Superior temporal gyrus (tissue), 1 donor: ENCODE results near the gene KIF26A.
A peak's percentile ranks its signal among the peaks of the same experiment; 100 is the strongest.
"Not testable (repeated sequence)": the region's sequence is repeated elsewhere in the genome, so short reads cannot be mapped to it uniquely, and the experiment has no call there.

Experiments used
- DNase-seq: peaks from one replicate; pipeline ENCODE4 v3.0.0-alpha.2; 2016; ENCODE audit errors: extremely low spot score

The KIF26A gene

DNA sequence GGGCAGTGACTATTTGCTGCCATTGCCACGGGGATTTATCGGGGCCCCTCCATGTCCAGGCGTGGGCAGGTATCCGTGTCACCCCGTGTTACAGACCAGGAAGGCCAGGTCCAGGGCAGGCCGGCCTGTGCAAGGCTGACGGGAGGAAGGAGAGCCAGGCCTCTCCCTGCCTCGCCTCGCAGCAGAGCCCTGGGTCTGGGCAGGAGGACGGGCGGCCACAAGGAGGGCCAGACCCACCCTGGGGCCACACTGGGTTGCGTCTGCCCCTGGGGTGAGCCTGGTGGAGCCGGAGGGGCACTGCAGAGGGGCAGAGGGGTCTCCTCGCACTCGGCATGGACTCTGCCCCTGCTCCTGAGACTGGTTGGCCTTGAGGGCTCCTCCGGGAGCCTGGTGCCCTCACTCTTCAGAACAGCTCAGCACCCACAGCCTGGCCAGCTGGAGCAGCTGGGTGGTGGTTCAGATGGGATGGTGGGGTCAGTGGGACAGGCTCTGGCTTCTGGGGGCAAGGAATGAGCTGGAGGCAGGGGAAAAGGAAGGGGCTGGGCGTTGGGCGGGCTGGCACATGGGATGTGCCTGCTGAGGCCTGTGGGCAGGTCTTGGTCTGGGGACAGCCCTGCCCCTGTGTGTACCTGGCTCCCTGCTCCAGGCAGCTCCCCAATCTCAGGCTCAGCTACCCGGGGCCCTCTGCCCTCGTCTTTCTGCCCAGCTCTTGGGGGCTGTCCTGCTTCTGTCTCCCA lies 53.9 kb downstream of the KIF26A start:
- DNase-seq: no peak

DNA sequence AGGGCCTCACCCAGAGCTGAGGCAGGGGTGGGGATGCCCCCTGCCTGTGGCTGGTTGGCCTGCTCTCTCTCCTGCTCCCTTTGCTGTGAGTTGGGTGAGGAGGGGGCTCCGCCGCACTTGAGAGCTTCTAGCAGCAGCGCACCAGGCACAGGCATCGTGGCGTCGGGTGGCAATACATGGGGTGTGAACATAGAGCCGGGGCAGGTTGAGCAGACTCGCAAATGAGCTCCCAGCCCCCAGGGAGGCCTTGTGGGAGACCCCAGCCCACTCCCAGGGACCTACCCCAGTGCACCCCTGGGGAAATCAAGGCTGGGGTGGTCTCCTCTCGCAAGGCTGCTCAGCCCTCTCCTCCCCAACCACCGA lies 54.5 kb downstream of the KIF26A start:
- no peak for DNase-seq

DNA sequence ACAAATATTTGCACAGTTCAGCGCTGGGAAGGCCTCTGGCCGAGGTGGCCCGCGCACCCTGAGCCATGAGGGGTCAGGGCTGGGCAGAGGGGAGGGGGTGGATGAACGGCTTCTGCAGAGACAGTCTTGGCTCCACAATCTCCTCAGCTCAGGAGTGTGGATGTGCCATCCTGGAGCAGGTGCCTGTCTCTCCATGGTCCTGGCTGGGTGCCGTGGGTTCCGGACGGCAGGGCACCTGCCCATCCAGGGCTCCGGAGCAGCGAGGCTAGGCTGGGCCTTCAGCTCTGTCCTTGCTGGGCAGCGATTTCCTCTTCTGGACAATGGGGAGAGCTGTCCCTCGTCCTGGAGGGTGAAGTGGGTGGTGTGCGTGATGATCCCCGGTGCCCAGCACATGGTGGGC lies 55.6 kb downstream of the KIF26A start:
- no peak for DNase-seq

DNA sequence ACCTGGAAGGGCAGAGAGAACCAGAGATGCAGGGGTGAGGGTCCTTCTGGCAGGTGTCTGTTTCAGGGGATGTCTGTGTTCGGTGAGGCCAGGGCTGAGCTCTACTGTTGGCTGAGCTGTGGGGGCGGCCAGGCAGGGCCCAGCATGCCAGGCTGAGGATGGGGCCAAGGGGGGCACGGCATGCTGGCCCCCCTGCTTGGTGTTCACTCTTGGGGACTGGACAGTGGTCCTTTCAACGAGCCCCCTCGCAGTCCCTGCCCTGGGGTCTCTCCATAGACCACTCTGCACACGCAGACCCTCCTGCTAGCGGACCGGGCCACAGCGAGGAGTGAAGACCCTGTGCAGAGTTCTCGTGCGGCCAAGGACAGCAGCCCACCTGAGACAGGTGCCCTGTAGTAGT lies 56.3 kb downstream of the KIF26A start:
- no peak for DNase-seq

DNA sequence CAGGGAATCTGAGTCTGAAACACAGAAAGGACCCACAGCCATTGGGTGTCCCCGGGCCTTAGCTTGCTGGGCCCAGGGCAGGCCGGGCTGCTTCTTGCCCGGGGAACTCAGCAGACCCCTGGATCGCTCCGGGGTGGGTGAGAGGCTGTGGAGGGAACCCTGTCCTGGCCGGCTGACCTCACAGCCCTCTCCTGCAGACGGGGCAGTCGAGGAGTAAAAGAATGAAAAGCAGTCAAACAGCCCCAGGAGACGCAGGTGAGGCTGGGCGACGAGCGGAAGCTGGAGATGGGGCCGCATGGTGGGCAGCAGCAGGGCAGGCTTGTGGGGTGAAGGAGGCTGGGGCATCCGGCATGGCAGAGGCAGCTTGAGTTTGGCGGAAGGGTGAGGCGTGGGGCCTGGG lies 57.0 kb downstream of the KIF26A start:
- DNase-seq: no peak

DNA sequence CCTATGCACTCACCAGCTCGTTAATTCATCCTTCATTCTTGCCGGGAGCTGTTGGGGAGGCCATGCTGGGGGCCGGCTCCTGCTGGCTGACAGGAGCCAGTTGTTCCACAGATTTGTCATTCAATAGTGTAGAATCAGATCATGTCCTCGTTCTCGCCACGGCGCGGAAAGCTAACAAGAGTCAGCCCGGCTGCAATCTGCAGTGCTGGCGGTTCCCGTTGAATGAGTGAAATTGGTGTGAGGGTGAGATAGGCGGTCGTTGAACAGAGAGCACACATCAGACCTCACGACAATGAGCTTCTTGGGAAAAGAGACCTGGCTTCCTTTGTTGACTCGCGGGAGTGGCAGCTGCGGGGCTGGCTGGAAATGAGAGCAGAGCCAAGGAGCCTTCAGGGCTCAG lies 57.5 kb downstream of the KIF26A start:
- no peak for DNase-seq

DNA sequence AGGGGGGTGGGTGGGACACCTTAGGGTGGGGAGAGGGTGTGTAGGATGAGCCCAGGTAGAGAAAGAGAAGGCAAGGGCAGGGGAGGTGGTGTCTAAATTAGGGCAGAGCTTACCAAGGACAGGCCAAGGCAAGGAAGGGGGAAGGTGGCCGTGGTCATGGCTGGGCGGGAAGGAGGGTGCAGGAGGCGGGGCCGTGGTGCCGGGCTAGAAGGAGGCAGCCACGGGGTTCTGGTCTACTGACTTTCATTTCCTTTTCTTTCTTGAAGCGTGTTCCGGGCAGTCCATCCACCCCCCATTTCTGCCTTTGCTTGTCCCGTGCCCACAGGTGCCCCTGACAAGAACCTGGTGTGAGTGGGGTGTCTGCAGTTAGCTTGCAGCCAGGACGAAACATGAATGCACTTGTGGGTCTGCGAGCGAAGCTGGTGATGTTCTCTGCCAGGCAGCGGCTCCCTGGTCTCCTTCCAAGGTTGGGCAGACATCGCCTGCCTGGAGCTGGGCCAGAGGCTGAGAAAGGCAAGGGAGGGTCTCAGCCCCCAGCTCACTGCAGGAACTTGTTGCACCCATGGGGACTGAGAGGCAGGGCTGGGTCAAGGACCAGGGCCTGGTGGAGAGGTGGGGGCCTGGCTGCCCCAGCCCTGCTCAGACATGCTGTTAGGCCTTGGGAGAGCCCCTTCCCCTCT lies 58.2 kb downstream of the KIF26A start:
- DNase-seq: no peak

DNA sequence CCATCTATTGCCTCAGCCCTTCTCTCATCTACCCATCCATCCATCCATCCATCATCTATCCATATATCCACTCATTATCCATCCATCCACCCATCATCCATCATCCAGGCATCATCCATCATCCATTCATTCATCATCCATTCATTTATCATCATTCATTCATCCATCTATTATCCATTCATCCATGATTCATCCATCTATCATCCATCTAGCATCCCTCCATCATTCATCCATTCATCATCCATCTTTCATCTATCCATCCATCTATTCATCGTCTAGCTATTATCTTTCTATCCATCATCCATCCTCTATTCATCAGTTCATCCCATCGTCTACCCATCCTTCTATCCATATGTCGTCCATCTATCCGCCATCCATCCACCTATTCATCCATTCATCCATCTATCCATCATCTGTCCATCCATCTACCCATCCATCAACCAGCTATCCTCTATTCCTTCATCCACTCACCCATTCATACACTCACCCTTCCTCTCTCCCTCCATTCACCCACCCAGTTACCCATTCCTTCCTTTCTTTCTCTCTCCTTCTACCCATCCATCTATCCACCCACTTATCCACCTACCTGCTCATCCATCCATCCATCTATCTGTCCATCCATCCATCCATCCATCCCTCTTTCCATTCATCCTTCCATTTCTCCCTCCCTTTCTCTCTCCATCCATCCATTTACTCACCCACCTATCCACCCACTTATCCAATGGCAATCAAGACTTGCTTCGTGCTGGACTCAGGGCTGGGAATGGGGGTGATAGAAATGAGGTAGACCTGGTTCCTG lies 59.3 kb downstream of the KIF26A start:
- DNase-seq: no peak

DNA sequence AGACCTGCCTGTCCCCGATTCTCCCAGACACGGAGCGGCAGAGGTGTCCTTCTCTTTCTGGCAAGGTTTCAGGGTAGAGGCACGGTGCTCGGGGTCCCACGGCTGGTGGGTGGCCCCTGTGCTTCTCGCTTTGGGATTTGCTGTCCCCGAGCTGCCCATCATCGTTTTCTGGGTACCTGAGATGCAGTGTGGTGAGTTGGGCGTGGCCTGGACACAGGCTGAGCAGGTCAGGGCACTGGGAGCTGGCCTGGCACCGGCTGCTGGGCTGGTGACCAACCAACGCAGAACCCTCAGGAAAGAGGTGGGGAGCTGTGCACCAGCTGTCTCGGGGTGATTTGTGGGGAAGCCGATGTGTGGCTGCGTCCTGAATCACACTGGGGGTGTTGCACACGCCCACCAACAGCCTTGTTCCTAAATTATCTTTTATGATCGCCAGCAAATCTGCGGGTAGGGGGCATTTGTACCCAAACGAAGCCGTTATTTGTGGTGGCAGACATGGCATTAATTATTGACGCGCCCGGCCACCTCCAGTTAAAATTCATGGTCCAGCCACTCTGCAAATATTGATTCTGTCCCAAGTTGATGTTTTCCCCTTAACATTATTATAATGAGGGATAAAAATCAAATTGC lies 61.0 kb downstream of the KIF26A start:
- no peak for DNase-seq

DNA sequence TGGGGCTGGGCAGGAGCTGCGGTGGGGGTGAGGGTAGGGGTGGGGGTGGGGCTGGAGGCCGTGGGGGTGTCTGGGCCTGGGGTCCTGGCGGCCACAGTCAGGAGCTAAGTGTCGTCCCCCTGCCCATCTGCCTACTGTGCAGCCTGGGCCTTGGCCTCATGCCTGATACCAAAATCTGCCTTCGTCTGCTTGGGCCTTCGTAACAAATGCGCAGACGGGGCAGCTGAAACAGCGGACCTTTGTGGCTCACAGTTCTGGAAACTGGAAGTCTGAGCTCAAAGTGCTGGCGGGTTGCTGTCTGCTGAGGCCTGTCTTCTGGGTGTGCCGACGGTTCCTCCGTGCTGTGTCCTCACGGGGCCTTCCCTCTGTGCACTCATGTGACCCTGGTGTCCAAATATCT lies 61.7 kb downstream of the KIF26A start:
- no peak for DNase-seq

DNA sequence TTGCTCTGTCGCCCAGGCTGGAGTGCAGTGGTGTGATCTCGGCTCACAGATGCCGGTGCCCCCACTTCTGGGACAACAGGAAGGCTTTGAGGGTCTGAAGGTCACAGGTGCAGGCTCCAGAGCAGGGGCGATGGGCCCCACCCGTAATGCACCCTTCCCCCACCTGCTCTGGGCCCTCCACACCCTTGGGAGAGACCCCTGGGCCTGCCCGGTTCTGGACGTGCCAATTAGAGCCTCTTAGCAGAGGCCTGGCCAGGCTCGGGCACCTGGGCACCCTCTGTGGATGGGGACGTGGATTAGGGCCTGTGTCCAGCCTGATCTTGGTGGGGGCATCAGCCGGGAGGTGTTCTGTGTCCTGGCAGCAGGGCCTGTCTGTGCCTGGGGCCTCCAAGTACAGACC lies 62.2 kb downstream of the KIF26A start:
- no peak for DNase-seq

DNA sequence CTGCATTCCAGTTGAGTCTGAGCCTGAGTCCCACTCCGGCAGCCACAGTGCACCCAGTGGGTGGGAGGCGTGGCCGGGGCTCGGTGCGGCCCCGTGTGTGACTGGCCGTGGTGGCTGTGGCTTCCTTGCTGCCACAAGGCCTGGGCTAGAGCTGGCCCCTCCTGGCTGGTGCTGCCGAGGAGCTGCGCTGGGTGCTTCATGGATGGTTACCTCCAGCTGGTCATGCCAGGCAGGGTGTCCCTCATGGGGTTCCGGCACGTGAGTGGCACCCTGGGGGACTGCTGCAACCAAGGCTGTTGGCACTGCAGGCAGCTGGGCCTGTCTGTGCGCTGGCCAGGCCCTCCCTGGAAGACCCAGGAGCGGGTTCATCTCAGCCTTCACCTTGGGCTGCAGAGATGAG lies 62.7 kb downstream of the KIF26A start:
- no peak for DNase-seq

DNA sequence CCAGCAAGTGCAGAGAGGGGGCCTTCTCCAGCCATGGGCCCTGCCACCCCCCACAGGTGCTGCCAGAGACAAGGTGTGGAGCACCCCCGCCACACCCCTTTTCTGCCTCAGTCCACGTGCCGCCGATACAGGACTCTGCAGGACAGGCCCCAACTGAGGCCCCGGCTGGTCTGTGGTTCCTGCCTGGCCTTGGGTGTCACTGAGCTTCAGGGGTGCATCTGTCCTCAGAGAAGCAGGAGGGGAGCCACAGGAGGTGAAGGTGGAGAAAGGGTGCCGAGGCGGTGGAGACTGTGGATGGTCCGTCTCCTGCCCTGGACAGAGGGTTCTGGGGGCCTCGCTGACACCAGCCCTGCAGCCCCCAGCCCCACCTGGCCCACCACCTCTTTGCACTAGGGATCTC lies 63.1 kb downstream of the KIF26A start:
- no peak for DNase-seq

DNA sequence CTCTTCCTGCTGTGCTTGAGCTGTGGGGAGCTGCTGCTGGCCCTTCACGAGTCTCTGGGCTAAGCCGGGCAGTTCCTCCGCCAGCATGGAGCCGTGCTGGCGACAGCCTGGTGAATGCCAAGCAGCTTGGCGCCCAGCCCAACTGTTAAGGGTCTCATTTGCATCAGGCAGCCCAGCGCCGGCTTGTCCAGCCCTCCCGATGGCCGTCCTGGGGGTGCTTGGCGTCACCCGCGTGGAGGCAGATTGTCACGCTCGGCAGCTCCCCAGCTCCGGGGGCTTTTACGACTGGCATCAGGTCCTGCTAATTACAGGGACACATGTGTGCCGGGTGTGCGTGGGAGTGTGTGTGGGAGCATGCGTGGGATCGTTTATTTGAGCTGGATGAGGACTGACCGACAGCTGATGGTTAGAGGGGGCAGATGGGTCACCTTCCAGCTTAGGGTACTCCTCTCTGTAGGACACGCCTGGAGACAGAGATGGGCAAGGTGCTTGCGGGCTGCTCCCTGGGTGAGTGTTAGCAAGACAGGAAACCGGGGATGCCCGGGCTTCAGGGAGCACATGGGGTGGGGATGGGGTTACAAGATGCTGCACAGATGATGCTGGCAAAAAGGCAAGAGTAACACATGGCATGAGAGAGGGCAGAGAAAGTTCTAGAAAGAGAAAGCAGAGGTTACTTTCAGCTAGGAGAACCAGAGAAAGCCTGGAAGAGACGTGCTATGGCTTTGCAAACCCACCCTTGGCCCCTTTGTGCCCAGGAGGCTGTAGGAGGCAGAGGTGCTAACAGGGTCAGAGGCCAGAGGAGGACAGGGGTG lies 64.1 kb downstream of the KIF26A start:
- no peak for DNase-seq

DNA sequence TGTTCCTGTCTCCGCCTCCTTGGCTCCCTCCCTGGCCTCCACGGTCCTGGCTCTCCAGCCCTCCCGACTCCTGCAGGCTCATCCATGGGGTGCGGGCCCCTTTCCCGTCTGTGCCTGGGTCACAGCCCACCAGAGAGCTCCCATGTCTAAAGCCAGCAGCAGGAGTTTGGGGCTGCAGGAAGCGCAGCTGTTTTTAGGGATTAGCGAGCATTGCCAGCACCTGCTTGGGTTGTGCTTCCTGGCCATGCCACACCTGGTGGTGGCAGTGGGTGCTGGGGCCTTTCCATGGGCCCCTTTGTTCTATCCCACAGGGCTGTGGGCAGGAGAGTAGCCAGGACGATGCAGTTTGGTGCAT lies 64.7 kb downstream of the KIF26A start:
- DNase-seq: no peak

DNA sequence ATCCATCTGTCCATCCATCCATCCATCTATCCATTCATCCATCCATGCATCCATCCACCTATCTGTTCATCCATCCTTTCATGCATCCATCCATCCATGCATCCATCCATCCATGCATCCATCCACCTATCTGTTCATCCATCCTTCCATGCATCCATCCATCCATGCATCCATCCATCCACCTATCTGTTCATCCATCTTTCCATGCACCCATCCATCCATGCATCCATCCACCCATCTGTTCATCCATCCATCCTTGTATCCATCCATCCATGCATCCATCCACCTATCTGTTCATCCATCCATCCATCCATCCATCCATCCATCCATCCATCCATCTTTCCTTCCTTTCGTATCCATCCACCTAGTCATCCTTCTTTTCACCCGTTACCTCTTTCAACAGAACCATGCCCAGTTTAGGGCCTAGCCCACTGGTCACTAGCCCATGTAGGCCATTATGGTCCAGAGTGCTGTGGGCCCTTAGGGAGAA lies 66.3 kb downstream of the KIF26A start:
- no peak for DNase-seq

DNA sequence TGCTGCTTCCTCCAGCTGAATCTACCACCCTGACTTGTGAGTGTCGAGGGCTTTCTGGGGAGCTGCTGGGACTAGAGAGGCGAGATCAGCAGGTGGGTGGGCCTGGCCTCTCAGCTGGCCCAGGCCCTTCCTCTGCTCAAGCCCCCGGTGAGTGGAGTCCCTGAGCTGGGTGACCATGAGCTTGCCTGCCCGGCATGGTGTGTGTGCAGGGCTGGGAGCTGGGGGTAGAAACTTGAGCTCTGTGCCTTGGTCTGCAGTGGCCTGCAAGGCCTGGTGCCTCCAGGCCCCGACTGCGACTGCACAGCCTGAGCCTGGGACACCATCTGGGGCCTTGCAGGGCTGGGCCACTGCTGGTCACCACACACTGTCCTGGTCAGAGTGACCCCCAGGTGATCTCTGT lies 67.4 kb downstream of the KIF26A start:
- DNase-seq: no peak

DNA sequence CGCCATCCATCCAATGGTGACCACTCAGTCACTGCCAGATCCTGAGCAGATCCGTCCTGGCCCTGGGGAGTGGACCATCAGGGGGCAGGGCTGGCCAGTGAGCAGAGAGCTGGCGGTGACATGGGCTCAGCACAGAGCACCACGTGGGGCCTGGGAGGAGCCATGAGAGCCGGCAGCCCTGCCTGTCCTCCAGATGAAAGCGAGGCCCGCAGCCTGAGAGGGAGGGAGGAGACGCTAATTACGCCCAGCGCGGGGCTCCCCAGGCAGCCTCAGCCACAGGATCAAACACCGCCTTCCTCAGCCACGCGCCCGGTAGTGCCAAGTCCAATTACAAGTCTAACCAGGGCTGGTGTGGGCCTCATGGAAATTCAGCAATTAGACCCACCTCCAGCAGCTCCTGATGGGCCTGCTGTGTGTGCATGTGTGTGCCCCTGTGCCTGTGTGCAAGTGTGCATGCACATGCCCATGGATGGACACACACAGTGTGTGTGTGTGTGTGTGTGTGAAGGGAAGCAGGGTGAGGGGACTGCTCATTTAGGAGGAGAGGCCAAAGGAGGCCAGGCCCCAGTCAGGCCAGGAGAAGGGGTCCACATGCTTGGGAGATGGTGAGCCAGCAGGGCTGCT lies 68.0 kb downstream of the KIF26A start:
- peak; percentile 34 for DNase-seq

DNA sequence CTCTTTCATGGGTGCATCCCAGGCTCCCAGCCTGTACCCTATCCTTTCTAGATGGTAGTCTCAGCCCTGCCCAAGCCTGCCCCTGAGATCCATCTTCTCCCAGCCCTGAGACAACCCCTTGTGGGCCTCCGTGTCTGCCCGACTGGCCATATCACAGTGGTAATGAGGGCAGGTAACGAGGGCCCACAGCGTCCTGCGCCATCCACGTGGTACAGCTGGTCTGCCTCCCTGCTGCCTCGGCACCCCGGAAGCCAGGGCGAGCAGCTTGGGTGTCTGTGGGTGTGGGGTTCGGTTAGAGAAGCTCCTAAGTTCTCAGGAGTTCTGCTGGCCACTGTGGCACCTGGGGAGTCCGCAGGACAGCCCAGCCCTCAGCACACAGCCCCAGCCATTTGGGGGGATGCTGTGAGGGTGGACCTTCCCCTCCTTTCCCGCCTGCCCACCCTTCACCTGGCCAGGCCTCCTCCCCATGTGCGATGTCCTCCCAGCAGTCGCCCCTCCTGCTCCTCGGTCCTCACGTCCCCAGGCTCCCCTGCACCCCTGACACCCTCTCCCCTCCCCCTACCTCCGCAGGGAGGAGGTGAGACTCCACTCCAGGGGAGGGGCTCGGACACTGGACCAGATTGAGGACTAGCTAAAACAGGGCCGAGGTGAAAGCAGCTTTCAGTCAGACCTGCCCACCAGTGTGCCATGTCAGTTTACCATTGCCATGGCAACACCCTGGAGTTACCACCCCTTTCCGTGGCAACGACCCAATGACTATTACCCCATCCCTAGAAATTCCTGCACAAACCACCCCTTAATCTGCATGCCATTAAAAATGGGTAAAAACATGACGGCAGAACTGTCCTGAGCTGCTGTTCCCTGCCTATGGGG lies 69.0 kb downstream of the KIF26A start:
- no peak for DNase-seq

DNA sequence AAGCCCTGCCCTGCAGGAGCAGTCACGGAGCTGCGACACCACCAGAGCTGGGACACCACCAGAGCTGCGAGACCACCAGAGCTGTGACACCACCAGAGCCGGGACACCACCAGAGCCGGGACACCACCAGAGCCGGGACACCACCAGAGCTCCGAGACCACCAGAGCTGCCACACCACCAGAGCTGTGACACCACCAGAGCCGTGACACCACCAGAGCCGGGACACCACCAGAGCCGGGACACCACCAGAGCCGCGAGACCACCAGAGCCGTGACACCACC lies 69.6 kb downstream of the KIF26A start:
- not testable (repeated sequence) for DNase-seq
